GM15510 (cell line): ENCODE results near the gene APBA2.

Source experiments
- POLR2A ChIP-seq: IDR thresholded peaks from 3 replicates; pipeline ENCODE4 v1.6.1; 2011; ENCODE audit warnings: borderline replicate concordance; ENCODE audit not compliant: insufficient read length; ENCODE audit errors: extremely low read depth

The APBA2 gene

DNA sequence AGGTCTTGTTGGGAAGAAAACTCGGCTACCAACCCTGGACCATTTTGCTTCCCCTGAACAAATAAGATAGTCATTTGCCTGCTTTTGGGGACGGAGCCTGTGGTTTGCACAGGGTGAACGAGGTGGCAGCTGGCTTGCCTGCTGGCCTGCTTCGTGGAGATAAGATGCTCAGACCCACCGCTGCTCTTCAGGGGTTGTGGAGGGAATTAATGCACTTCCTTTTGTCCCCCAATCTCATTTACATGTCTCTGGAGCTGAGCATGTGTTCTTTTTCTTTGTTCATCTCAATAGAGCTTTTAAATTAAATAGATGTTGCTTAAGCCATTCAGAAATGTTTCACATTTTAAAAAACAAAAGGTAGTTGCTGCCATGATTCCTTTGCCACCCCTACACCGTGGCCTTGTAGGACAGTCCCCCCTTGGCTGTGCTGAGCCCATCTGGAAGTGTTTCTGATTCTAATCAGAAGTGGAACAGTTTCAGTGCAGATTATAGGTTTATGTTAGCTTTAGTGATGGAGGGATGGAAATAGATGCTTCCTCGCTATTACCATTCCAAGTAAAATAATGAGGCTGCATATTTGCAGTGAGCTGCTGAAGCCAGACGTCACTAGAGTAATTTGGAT, 25.6 kb downstream of the APBA2 start:
- TF ChIP-seq POLR2A = no peak

- TF ChIP-seq POLR2A = no peak
Observed at GRCh38 chr15:28912422-28912821, 26.6 kb downstream of the APBA2 start.

DNA sequence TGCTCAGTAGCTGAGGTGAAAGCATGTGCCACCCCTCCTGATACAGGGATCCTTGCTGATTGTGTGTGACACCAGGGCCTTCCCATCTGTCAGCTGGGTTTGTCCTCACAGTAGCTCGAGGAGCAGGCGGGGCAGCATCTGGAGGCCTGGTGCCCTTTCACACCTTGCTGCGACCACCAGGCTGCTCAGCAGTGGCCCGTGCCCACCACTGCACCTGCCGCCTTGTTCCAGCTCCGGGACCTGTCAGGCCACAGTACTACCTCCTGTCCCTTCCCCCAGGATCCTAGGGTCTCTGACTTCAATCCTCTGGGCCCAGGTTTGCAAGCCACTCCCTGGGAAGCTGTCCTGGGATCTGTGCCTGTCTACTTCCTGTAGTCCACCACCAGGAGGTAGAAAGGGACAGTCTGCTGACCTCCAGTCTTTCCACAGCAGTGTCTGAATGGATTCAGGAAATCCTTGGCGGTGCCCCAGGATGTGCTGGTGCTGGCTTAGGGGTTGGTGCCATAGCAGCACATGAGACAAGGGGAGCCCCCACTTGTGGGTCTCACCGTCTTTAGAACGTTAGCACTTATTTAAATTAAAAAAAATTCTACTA, 27.5 kb downstream of the APBA2 start:
- no peak for TF ChIP-seq POLR2A

- no peak for TF ChIP-seq POLR2A
Observed at GRCh38 chr15:28914046-28914445, 28.3 kb downstream of the APBA2 start.

GRCh38 chr15:28914483-28915023, 28.8 kb downstream of the APBA2 start:
- TF ChIP-seq POLR2A = no peak

- TF ChIP-seq POLR2A = no peak
Observed at GRCh38 chr15:28915041-28915810, 29.5 kb downstream of the APBA2 start.

DNA sequence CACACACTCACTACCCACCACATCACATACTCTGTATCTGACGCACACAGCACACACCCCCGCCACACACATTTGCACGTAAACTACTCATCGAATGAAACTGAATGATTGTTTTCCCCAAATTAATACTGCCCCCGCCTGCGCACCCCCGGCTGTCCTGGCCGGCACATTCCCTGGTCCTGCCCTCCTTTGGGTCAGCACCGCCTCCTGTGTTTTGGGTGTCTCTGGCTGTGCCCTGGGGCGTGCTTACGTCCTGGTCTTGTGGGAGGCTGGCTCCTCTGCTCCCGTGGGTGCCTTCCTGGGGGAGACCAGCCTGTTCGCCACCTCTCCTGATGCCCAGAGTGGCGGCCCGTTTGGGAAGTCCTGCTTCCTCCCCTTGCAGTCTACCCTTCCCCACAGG, 30.2 kb downstream of the APBA2 start:
- no peak for TF ChIP-seq POLR2A

- TF ChIP-seq POLR2A = no peak
Observed at GRCh38 chr15:28917791-28918140, 32.0 kb downstream of the APBA2 start.

- no peak for TF ChIP-seq POLR2A
Observed at GRCh38 chr15:28918141-28918983, 32.6 kb downstream of the APBA2 start.

DNA sequence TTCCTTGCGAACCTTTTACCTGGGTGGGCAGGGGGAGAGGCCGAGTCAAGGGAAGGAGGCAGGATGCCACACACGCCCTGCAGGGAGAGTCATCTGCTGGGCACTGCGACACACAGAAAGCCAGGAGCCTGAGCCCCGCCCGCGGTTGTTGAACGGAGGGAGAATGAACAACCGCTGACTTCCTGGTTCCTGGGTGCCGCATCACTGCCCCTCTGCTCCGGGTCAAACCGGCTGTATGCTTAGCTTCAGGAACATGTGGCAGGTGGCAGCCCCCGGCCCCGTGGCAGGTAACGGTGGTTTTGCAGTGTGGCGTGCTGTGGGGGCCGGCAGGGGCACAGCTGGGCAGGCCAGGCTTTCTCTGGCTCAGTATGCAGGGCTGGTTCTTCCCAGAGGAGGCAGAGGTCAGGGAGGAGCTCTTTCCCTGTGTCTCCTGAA, 33.4 kb downstream of the APBA2 start:
- no peak for TF ChIP-seq POLR2A

GRCh38 chr15:28919679-28920655, 34.2 kb downstream of the APBA2 start:
- TF ChIP-seq POLR2A = no peak

- TF ChIP-seq POLR2A = no peak
Observed at GRCh38 chr15:28920781-28921331, 35.1 kb downstream of the APBA2 start.

DNA sequence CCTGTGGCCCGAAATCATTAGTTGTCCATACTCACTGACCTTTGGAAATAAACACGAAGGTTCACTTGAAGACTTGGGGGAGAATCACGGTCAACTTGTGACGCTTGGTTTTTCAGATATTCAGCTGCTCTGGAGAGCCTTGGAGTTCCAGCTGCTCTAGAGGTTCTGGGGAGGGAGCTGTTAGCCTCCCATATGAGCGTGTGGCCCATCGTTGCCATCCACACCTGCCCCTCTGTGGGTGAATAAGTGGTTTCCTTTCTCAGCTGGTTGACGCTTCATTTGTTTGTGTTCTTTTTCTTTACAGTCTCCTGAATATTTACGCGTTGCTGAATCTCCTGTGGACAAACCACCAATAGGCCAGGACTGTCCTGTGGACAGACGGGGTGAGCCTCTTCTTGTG, 35.6 kb downstream of the APBA2 start:
- no peak for TF ChIP-seq POLR2A
